SH-SY5Y (cell line): ENCODE data around the gene GPR143.

Experiments
- GATA2 ChIP-seq: IDR thresholded peaks from 2 replicates; pipeline ENCODE4 v1.6.1; 2011; ENCODE audit warnings: mild to moderate bottlenecking, low read depth, low read length
- GATA3 ChIP-seq: IDR thresholded peaks from 2 replicates; pipeline ENCODE4 v1.6.1; 2011; ENCODE audit warnings: low read depth, mild to moderate bottlenecking, low read length, moderate library complexity

Gene GPR143

GRCh38 chrX:9745417-9746115 is 20.1 kb downstream of the GPR143 start:
- TF ChIP-seq GATA2 = no peak
- TF ChIP-seq GATA3 = no peak

GRCh38 chrX:9739130-9739529 is 26.5 kb downstream of the GPR143 start:
- TF ChIP-seq GATA3 = no peak
- TF ChIP-seq GATA2 = no peak

- TF ChIP-seq GATA3 (no peak), GATA2 (peak; percentile 56; the same call in 1 of the 2 replicates)
Measured at GRCh38 chrX:9738151-9738550, 27.5 kb downstream of the GPR143 start.

- TF ChIP-seq GATA3 = no peak
- no peak for TF ChIP-seq GATA2
Measured at GRCh38 chrX:9737363-9737762, 28.3 kb downstream of the GPR143 start.

- no peak for TF ChIP-seq GATA2
- TF ChIP-seq GATA3 = no peak
Measured at GRCh38 chrX:9730752-9731151, 34.9 kb downstream of the GPR143 start.

DNA sequence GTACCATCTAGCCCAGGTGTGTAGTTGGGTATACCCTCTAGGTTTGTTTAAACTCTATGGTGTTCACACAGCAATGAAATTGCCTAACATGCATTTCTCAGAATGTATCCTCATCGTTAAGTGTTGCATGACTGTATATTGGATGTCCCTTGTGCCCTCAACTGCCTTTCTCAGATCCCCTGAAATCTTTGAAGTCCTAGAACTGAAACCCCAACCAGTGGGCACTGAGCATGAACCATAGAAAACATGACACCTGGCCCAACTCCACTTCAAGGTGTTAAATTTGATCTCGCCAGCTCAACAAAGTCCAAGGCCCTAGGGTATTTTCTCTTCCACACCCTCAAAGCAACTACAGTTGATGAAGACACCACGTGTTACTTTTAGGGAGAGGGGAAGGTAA is 35.6 kb downstream of the GPR143 start:
- TF ChIP-seq GATA3 (no peak), GATA2 (no peak)

GRCh38 chrX:9729171-9729885 is 36.3 kb downstream of the GPR143 start:
- TF ChIP-seq GATA3 (no peak), GATA2 (no peak)

- no peak for TF ChIP-seq GATA3
Measured at GRCh38 chrX:9728261-9728660, 37.4 kb downstream of the GPR143 start.

DNA sequence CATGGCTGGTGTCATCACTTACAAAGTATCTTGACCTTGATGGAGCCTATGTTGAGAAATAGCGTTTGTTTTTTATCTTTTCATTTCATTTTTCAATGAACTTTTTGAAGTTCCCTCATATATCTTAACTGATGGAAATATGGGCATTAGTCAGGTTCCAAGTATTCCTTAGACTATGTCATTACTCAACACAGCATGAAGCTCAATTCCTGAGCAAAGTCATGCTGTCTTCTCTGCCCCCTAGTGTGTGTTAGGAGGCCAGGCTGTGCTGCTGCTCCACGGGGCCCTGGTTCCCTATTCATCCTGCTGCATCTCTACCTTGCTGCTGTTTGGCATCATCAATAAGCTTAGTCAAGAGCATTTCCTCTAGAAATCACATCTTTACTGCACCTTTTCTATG is 40.9 kb downstream of the GPR143 start:
- TF ChIP-seq GATA2 (no peak), GATA3 (no peak)

GRCh38 chrX:9717376-9717775 is 48.3 kb downstream of the GPR143 start:
- TF ChIP-seq GATA3 = no peak
- TF ChIP-seq GATA2 = no peak

DNA sequence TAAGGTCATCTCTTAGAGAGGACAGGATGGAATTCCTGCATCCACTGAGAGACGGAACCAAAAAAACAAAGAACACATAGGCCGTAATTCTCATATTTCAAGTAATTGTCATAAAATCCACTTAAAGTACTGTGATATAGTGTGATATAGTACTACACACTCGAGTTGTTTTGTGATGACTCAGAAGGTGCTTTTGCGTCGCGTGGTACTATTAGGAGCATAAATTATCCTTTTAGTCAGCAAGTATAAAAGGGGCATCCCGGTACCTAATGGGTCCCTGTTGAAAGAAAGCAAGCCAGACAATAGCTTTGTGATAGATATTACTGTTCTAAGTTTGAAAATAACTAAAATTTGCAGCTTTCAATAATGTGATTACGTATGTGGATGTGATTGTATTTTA is 55.3 kb downstream of the GPR143 start:
- TF ChIP-seq GATA3 (no peak), GATA2 (no peak)

- TF ChIP-seq GATA3 (no peak), GATA2 (no peak)
Measured at GRCh38 chrX:9708923-9709553, 56.6 kb downstream of the GPR143 start.

DNA sequence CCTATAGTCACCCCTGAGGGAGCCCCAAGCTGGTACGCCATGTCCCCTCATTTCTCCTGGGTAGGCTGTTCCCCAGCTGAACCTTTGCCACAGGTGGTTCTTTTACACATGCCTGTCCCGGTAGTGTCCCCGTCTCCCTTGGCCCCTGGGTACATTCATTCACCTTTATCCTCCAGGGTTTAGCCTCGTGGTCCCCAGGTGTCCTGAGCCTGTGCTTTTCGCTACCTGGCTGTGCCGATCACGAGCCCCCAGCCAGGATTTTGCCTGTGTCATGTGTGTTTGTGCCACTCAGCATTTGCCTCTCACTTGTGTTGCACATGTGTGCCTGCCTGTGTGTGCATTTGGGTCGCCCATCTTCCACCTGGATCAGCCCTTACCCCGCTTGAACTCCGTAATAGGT is 57.6 kb downstream of the GPR143 start:
- TF ChIP-seq GATA3 = no peak
- no peak for TF ChIP-seq GATA2

GRCh38 chrX:9707306-9708033 is 58.2 kb downstream of the GPR143 start:
- no peak for TF ChIP-seq GATA2
- no peak for TF ChIP-seq GATA3
